GM19395 (cell line): ENCODE data around the gene SLC44A5.
"Not testable (repeated sequence)": the region's sequence is repeated elsewhere in the genome, so short reads cannot be mapped to it uniquely, and the experiment has no call there.

Experiments
- ATAC-seq: cut with Tn5 transposase; IDR thresholded peaks from one replicate; pipeline ENCODE4 v1.9.1; 2021; ENCODE audit warnings: mild to moderate bottlenecking, moderate library complexity; ENCODE audit not compliant: unreplicated experiment

SLC44A5 gene

DNA sequence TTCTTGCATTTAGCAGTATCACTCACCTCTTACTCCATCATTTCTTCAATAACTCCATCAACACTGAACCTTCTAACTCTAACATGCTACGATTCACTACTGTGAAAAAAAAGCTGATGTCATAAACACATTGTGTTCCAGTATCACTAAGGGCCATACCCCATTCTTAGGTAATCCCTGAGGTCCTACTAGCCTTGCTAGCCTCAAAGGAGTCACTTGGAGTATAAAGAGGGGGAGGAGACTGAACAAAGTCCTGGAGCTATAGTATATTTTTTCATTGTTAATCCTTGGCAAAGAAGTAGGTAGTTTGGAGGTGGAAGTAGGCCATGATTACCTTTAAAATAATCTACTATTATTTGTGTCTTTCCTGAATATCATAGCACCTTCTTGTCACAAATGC is at the start of gene SLC44A5:
Gene SLC44A5 (minus strand): TSS at position 101 of the 400 bp plus-strand sequence. CDS start 69,667 bp downstream, outside the sequence.
- ATAC-seq: no peak

GRCh38 chr1:75655931-75656330 is 45.0 kb upstream of the SLC44A5 start:
- ATAC-seq: no peak

- ATAC-seq: not testable (repeated sequence)
Measured at GRCh38 chr1:75647183-75647582, 36.3 kb upstream of the SLC44A5 start.

GRCh38 chr1:75645153-75645552 is 34.2 kb upstream of the SLC44A5 start:
- not testable (repeated sequence) for ATAC-seq

DNA sequence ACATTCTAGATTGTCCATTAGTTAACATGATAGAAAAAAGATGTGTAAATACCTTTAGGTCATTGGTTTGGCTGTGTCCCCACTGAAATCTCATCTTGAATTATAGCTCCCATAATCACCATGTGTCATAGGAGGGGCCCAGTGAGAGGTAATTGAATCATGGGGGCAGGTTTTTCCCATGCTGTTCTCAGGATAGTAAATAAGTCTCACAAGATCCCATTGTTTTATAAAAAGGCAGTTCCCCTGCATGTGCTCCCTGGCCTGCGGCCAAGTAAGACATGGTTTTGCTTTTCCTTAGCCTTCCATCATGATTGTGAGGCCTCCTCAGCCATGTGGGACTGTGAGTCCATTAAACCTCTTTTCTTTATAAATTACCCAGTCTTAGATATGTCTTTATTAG is 32.5 kb upstream of the SLC44A5 start:
- ATAC-seq: no peak

- no peak for ATAC-seq
Measured at GRCh38 chr1:75641325-75641724, 30.4 kb upstream of the SLC44A5 start.

DNA sequence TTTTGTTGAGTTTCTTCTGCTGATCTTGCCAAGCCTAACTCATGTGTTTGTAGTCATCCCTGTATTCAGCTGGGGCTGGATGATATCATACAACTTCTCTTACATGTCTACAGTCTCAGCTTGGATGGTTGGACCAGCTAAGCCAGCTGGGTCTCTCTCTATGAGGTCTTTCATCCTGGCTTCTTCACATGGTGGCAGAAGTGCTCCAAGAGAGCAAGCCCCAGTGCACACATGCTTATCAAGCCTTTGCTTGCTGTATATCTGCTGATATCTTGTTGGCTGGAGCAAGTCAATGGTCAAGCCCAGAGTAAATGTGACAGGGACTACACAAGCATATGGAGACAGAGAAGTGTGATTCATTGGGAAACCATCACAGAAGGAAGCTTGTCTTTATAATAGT is 29.2 kb upstream of the SLC44A5 start:
- no peak for ATAC-seq

GRCh38 chr1:75632350-75632949 is 21.5 kb upstream of the SLC44A5 start:
- ATAC-seq: peak; percentile 94

GRCh38 chr1:75630998-75631397 is 20.1 kb upstream of the SLC44A5 start:
- no peak for ATAC-seq

GRCh38 chr1:75630004-75630594 is 19.2 kb upstream of the SLC44A5 start:
- no peak for ATAC-seq

GRCh38 chr1:75625795-75626194 is 14.9 kb upstream of the SLC44A5 start:
- ATAC-seq: no peak

DNA sequence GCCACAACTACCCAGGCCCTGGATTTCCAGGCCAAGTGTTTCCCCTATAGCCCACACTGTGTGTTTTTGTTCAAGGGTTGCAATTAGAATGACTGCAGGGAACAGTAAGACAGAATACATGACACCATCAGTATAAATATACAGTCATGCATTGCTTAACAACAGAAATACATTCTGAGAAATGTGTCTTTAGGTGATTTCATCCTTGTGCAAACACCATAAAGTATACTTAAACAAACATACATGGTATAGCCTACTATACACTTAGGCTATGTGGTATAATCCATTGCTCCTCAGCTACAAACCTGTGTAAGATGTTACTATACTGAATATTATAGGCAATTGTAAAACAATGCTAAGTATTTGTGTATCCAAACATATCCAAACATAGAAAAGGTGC is 7.5 kb upstream of the SLC44A5 start:
- no peak for ATAC-seq

DNA sequence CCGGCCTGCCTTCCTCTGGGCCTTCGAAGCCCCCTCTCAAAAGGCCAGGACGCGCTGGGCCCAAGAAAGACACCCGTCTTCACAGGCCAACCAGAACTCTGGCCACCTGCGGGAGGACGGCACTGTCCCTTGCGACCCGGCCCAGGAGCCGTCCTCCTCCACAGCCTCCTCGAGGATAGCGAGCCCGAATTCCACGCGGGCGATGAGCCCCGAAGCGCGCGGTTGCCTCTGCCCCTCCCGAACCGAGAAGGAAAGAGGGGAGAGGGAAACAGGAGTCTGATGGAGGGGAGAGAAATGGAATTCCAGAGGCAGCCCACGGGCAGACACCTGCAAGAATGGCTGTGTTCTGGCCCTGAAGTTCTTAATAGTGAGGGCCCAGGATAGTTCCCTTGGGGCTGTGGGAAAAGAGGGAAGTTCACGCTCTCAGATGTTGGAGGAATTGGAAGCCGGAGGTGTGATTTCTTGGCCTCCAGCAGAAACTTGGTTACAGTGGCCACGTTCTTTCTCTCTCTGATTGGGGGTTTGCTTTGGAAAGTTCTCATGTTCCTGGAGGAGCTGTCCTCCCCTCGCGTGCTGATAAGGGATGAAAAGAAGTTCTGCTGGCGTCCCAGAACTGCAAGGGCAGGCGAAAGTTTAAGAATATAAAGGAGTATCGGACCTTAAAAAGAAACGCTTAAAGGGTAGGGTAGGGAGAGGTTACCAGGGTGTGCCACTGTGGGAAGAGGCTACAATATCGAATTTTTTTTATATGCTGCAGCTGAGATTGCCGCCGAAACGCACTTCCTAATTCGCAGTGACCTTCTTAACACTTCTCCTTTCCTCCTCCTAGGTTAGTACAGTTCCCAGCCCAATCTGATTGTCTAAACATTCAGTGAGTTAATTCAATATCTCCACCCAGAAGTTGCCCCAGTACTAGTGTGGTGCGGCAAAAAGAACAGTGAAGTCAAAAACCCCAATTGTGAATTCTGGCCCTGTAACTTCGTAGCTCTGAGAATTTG is 5.8 kb upstream of the SLC44A5 start:
- ATAC-seq: no peak

GRCh38 chr1:75615613-75616435 is 4.9 kb upstream of the SLC44A5 start:
- ATAC-seq: peak; percentile 38

GRCh38 chr1:75614399-75614756 is 3.5 kb upstream of the SLC44A5 start:
- ATAC-seq: peak; percentile 25

GRCh38 chr1:75613916-75614315 is 3.0 kb upstream of the SLC44A5 start:
- ATAC-seq: no peak

GRCh38 chr1:75612976-75613375 is 2.1 kb upstream of the SLC44A5 start:
- ATAC-seq: no peak

GRCh38 chr1:75602486-75602885 is 8.4 kb downstream of the SLC44A5 start:
- ATAC-seq: no peak

GRCh38 chr1:75600781-75601180 is 10.1 kb downstream of the SLC44A5 start:
- no peak for ATAC-seq

DNA sequence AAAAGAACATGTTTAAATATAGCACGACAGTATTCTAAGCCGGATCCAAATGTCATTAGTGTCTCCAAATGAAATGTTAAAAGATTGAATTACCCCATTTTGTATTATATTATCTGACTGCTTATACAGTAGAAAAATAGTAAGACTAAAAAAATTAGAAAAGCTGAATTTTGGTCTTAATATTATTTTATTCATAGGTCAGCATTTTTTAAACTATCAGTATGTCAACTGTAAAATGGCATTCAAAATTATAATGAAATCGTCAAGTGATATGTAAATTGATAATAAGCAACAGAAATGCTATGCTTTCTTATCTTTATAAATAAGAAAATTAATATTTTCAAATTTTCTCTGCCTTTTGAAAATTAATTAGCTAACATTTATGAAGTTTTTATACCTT is 16.6 kb downstream of the SLC44A5 start:
- ATAC-seq: no peak

DNA sequence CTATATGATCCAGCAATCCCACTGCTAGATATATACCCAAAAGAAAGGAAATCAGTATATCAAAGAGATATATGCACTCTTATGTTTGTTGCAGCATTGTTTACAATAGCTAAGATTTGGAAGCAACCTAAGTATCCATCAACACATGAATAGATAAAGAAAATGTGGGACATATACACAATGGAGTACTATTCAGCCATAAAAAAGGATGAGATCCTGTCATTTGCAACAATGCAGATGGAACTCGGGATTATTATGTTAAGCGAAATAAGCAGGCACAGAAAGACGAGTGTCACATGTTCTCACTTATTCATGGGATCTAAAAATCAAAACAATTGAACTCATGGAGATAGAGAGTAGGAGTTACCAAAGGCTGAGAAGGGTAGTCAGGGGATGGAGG is 17.5 kb downstream of the SLC44A5 start:
- ATAC-seq: not testable (repeated sequence)
